Jurkat, Clone E6-1 (cell line): Measurements from ENCODE around the gene ACAN.

Experiments used
- DNase-seq: peaks from one replicate; pipeline ENCODE4 v3.0.0-alpha.2; 2011; ENCODE audit warnings: low read depth, low spot score
- H3K4me3 ChIP-seq: 2 replicates; pipeline ENCODE4 v1.5.1; 2011; ENCODE audit warnings: mild to moderate bottlenecking, low read length, control low read depth, moderate library complexity

ACAN gene

DNA sequence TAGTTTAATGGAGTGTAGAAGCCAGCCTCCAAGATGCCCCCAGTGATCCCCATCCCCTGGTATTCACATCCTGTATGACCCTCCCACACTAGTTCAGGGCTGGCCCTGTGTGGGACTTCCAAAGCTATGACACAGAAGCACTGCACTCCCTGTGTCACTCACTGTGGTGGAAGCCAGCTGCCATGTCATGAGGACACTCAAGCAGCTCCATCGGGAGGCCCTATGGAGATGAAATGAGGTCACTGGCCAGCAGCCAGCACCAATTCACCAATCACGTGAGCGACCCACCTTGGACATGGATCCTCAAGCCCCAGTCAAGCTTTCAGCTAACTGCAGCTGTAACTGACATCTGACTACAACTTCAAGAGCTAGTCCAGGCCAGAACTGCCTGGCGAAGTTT is 3.9 kb upstream of the ACAN start:
- DNase-seq, result no peak
- H3K4me3 ChIP-seq, result no peak overlapping the region

GRCh38 chr15:88800026-88800425 is 3.2 kb upstream of the ACAN start:
- no peak overlapping the region for H3K4me3 ChIP-seq
- no peak for DNase-seq

- no peak overlapping the region for H3K4me3 ChIP-seq
- no peak for DNase-seq
These were observed 2.5 kb upstream of the ACAN start for GRCh38 chr15:88800738-88801137.

DNA sequence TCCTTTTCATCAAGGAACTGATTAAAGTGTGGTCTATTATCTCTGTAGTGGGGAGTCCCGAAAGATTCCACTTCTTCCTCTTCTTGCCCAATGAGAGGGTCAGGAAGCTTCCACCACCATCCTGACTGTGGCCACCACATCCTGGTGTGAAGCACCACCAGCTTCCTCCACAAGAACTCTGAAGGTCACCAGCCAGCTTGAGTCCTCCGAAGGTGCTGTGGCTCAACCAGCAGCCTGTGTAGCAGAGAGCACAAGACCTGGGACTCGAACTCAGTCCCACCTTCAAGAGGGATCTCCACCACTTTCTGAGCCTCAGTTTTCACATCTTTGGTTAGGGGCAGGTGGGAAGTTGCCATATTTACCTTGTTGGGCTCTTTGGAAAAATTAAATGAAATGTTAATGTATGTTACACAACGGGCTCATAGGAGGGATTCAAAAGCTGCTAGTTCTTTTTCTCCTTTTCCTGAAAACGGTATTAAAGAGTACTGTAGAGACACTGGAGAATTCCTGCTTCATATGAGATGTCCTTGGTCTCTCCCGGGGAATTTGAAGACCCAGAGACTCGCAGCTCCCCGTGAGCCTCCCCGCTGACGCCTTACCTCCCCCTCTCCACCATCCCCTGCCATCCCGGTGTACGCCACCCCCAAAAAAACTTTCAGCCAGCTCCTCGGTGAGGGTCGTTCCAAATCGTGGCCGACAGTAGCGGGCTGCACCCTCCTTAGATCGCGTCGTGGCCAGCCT is 816 bp upstream of the ACAN start:
- no peak overlapping the region for H3K4me3 ChIP-seq
- no peak for DNase-seq

GRCh38 chr15:88802991-88803240 is 320 bp upstream of the ACAN start:
- no peak overlapping the region for H3K4me3 ChIP-seq
- no peak for DNase-seq

GRCh38 chr15:88803920-88804247 is 648 bp downstream of the ACAN start:
- DNase-seq, result no peak
- no peak overlapping the region for H3K4me3 ChIP-seq

GRCh38 chr15:88804257-88804656 is 1.0 kb downstream of the ACAN start:
- H3K4me3 ChIP-seq, result no peak overlapping the region
- DNase-seq, result no peak

DNA sequence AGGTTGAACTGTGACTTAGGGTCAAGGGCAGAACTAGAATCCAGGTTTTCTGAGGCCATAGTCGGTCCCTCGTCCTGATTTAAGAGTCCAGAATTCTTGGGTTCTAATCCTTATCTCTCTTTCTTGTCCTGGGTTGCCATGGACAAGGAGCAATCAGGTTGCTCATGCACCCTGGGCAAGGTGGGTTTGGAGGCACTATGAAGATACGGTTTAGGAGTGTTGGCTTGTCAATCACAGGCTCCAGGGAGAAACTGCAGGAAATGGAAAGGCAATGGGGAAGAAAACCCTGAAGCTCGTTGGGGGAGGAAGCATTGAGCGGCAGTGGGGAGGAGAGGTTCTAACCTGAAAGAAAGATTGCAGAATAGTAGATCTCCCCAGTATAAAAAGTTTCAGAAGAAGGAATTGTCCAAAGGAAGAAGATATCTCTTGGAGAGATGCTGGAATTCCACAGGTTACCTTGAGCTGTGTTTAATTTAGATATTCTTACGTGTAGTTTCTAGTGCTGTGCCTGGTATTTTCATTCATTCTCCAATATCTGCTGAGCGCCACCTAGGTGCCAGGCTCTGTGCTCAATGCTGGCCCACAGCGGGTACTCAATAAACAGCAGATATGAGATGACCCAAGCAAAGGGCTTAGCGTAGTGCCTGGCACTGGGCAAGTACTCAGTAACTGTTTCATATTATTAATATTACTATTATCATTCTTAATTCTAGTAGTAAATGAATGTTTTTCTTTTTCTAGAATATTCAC is 2.0 kb downstream of the ACAN start:
- no peak overlapping the region for H3K4me3 ChIP-seq
- no peak for DNase-seq

DNA sequence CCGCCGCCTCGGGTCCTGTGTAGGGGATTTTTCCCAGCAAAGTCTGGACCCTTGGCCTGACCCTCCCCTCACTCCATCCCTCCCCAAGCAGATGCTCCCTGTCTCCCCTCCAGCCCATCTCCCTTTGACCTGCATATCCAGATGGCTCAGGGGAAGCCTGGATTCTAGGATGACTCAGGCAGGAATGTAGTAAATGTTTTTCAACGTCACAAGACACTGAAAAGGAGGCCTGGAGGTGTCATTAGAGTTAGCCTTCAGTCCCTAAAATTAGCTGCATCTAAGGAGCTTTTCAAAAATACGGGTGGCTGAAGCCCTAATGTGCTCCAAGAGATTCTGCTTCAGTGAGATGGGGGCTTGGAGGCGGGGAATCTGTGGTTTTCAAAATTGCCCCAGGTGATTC is 7.2 kb downstream of the ACAN start:
- DNase-seq, result no peak
- no peak overlapping the region for H3K4me3 ChIP-seq

DNA sequence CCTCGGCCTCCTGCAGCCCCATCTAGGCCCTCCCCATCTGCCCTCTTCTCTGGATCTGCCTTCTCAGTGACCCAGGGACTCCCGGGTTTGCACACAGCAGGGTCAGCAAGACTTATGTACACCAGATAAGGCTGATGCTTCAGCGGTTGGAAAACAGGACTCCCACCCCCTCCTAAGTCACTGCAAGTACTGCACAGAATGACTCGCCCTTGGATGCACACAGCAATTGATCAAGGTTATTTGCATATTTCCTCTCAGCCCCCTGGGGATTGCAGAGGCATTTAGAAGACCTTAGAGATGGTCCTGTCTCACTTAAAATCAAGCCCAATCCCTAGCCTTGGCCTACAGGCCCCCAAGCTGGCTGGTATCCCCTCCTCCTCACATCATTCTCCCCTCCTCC is 8.9 kb downstream of the ACAN start:
- DNase-seq, result no peak
- no peak overlapping the region for H3K4me3 ChIP-seq

GRCh38 chr15:88813960-88814359 is 10.7 kb downstream of the ACAN start:
- H3K4me3 ChIP-seq, result no peak overlapping the region
- no peak for DNase-seq

- no peak overlapping the region for H3K4me3 ChIP-seq
- no peak for DNase-seq
These were observed 11.2 kb downstream of the ACAN start for GRCh38 chr15:88814393-88814792.

DNA sequence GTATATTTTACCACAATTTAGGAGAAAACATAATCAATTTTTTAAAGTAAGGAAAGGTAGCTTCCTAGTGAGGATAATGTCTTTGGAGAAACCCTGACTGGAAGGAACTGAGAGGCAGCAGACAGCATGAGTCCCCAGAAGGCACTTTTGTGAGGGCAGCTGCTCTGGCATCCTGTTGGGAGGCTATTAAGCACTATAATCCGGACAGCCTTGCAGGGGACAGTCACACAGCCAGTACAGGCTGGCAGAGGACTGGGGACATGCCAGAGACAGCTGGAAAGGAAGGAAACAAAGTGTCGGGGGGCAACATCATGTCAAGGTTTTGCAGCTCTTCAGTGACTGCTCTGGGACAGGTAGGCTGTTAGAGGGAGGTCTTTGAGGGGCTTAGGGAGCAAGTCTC is 15.7 kb downstream of the ACAN start:
- DNase-seq, result no peak
- no peak overlapping the region for H3K4me3 ChIP-seq

DNA sequence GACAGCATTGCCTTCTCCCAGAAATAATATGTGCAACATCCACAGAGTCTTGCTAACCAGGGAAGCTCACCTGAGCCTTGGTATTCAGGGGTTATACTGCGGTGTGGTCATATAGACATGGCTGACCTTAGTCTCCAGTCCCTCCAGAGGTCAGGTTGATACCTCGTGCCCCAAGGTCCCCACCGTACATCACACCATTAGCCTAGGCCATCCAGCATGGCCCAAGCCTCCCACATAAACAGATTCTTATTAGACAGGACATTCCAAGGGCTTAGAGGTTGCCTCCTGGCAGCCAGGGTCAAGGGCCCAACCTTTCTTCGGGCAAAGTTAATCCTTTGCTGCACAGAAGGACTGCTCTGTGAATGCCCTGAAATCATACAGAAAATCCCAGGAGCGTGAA is 18.8 kb downstream of the ACAN start:
- H3K4me3 ChIP-seq, result no peak overlapping the region
- DNase-seq, result no peak

DNA sequence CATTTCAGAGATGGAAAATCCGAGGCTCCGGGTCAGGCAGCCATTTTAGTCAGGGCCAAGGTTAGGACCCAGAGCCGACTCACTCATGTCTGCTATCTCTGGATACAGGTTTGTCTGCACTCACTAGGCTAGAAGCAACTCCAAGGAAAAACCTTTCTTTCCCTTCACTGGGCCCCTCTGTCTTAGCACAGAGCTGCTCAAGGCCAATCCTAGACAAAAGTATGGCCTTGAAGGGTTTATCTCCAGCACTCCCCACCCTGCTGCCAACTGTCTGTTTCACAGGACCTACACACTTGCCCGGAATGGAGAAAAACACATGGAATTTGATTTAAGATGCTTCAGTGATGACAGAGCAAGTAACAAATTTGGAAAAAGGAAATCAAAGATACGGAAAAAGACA is 25.6 kb downstream of the ACAN start:
- DNase-seq, result no peak
- H3K4me3 ChIP-seq, result no peak overlapping the region

GRCh38 chr15:88830016-88830415 is 26.8 kb downstream of the ACAN start:
- H3K4me3 ChIP-seq, result no peak overlapping the region
- no peak for DNase-seq

DNA sequence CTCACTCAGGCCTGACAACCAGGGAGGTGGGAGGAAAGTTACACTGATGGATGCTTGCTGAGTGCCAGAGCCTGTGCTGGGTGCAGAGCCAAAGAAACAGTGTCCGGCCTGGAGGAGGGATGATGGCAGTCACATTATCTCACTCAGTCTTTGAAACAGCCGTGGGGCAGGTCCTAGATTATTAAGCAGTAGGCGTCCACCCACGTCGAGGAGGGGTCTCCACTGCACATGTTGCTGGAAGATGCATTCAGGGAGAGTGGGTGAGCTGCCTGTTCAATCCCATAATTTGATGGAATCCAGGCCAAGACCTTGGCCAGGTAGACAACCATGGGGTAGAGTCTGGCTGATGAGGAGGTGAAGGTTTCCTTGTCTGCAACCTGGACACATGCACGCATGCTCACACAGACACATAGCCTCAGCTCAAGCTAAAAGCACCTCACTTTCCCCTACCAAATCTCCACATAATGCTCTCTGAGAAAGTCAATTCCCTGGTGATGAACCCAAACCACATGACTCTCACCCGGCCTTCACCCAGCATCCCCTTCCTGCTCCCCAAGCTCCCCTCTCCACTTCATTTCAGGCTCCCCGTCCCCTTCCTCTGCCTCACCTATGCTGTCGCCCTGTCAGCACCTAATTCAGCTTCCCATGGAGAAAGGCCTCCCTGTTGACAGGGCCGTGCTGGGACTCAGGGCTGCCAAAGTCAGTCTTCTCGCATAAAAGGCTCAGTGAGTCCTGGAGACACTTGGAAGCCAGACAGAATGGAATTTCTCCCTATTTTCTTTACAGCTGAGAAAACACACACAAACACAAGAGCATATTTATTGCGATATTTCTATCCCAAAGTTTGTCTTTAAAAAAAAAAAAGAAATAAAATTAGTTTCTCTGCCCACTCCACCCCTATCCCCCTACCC is 29.8 kb downstream of the ACAN start:
- no peak overlapping the region for H3K4me3 ChIP-seq
- no peak for DNase-seq

DNA sequence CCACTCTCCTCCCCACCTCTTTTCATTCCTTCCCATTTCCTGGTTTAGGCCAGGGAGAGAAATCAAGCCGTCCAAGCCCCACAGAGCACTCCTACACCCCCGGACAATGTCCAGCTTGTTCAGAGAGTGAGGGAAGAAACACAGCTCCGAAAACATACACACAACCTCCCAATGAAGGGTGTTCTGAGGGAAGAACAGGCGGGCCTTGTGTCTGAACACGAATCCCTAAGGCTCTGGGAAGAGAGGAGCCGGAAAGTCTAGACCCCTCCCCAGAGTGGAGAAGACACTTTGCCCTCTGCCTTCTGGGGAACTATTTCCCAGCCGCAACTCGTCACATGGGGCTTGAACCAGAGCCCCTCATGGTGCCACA is 30.5 kb downstream of the ACAN start:
- no peak overlapping the region for H3K4me3 ChIP-seq
- no peak for DNase-seq

- no peak overlapping the region for H3K4me3 ChIP-seq
- DNase-seq, result no peak
These were observed 31.1 kb downstream of the ACAN start for GRCh38 chr15:88834211-88834812.

GRCh38 chr15:88835119-88835518 is 31.9 kb downstream of the ACAN start:
- no peak overlapping the region for H3K4me3 ChIP-seq
- DNase-seq, result no peak
